ENCODE data around the gene PARD3.
"Not testable (repeated sequence)": the region's sequence is repeated elsewhere in the genome, so short reads cannot be mapped to it uniquely, and the experiment has no call there.

PARD3 gene

GRCh38 chr10:34439386-34439785, 375.7 kb downstream of the PARD3 start:
- not testable (repeated sequence) for DNase-seq

GRCh38 chr10:34438741-34439140, 376.4 kb downstream of the PARD3 start:
- DNase-seq, result no peak

GRCh38 chr10:34437906-34438305, 377.2 kb downstream of the PARD3 start:
- no peak for DNase-seq

- DNase-seq, result no peak
Measured at GRCh38 chr10:34434119-34434594, 380.9 kb downstream of the PARD3 start.

GRCh38 chr10:34433241-34434076, 381.6 kb downstream of the PARD3 start:
- DNase-seq, result no peak

- DNase-seq, result no peak
Measured at GRCh38 chr10:34432589-34432988, 382.5 kb downstream of the PARD3 start.

GRCh38 chr10:34430685-34431084, 384.4 kb downstream of the PARD3 start:
- DNase-seq, result no peak

- DNase-seq, result no peak
Measured at GRCh38 chr10:34428501-34428900, 386.6 kb downstream of the PARD3 start.

GRCh38 chr10:34427911-34428216, 387.2 kb downstream of the PARD3 start:
- DNase-seq, result no peak

GRCh38 chr10:34427158-34427910, 387.8 kb downstream of the PARD3 start:
- peak; percentile 16 for DNase-seq

- not testable (repeated sequence) for DNase-seq
Measured at GRCh38 chr10:34426538-34427157, 388.4 kb downstream of the PARD3 start.

GRCh38 chr10:34426041-34426440, 389.1 kb downstream of the PARD3 start:
- no peak for DNase-seq

- no peak for DNase-seq
Measured at GRCh38 chr10:34423673-34424625, 391.1 kb downstream of the PARD3 start.

GRCh38 chr10:34420795-34421194, 394.3 kb downstream of the PARD3 start:
- DNase-seq, result no peak

GRCh38 chr10:34420273-34420672, 394.8 kb downstream of the PARD3 start:
- DNase-seq, result no peak

GRCh38 chr10:34415039-34415438, 400.1 kb downstream of the PARD3 start:
- DNase-seq, result no peak

GRCh38 chr10:34413756-34414587, 401.1 kb downstream of the PARD3 start:
- DNase-seq, result no peak

GRCh38 chr10:34413214-34413613, 401.9 kb downstream of the PARD3 start:
- DNase-seq, result no peak

- DNase-seq, result no peak
Measured at GRCh38 chr10:34408956-34409355, 406.1 kb downstream of the PARD3 start.

- no peak for DNase-seq
Measured at GRCh38 chr10:34408381-34408780, 406.7 kb downstream of the PARD3 start.

- DNase-seq, result peak; percentile 34
Measured at GRCh38 chr10:34407324-34407805, 407.7 kb downstream of the PARD3 start.
